ENCODE measurements around the gene CPNE6. TPM values are rescaled to one million over a fixed set of nuclear protein-coding genes. Genes with fewer than 3 reads are reported as not detected.
A peak's percentile ranks its signal among the peaks of the same experiment; 100 is the strongest.
"Not testable (repeated sequence)": the region's sequence is repeated elsewhere in the genome, so short reads cannot be mapped to it uniquely, and the experiment has no call there.

The CPNE6 gene
- not detected for total RNA-seq

- Mint-ChIP-seq H3K4me3 (no peak within 1 kb of the TSS), H3K27me3 (peaks cover 14% of the 10 kb centered on the region), H3K27ac (no peak within 1 kb of the TSS), H3K9me3 (no peaks in the 10 kb centered on the region), H3K4me1 (peaks cover 11% of the 10 kb centered on the region), H3K36me3 (ENCODE audit: low read depth) (no peaks in the 10 kb centered on the region)
- ChIA-PET POLR2A (interaction anchor here (0.6 to 0.9 kb wide), 2 partner anchors 9 to 69 kb away, joined by 3 read pairs; no protein-coding TSS in a partner anchor), CTCF (interaction anchor here (1.1 kb wide), 1 partner anchor 9 kb away, joined by 3 read pairs; no protein-coding TSS in a partner anchor)
- DNase-seq, result no peak
Measured at GRCh38 chr14:24071144-24071697, at the start of gene CPNE6. TSS of gene CPNE6 (plus strand) at chr14:24071562. CDS start at chr14:24072937, 1,375 bp downstream.

- CTCF ChIA-PET, H3K4me3 Mint-ChIP-seq, DNase-seq: not testable (repeated sequence)
Measured at GRCh38 chr14:24024939-24025418, 46.4 kb upstream of the CPNE6 start.

GRCh38 chr14:24029687-24030086, 41.7 kb upstream of the CPNE6 start:
- DNase-seq; POLR2A ChIA-PET; H3K4me3 Mint-ChIP-seq; H3K27ac Mint-ChIP-seq; H3K4me1 Mint-ChIP-seq; H3K36me3 Mint-ChIP-seq (ENCODE audit: low read depth); CTCF ChIA-PET: not testable (repeated sequence)
- peaks cover 20% of the 10 kb centered on the region for H3K9me3 Mint-ChIP-seq
- H3K27me3 Mint-ChIP-seq, result peaks cover 26% of the 10 kb centered on the region

More at GRCh38 chr14:24024939-24025418, 46.4 kb upstream of the CPNE6 start:
- H3K9me3 Mint-ChIP-seq; POLR2A ChIA-PET; H3K27ac Mint-ChIP-seq; H3K36me3 Mint-ChIP-seq (ENCODE audit: low read depth); H3K4me1 Mint-ChIP-seq: not testable (repeated sequence)
- H3K27me3 Mint-ChIP-seq, result peaks cover 33% of the 10 kb centered on the region

GRCh38 chr14:24031331-24031730, 40.0 kb upstream of the CPNE6 start:
- DNase-seq; POLR2A ChIA-PET; H3K4me3 Mint-ChIP-seq; H3K27ac Mint-ChIP-seq; H3K4me1 Mint-ChIP-seq; H3K36me3 Mint-ChIP-seq (ENCODE audit: low read depth); CTCF ChIA-PET: not testable (repeated sequence)
- Mint-ChIP-seq H3K9me3 (peaks cover 20% of the 10 kb centered on the region), H3K27me3 (peaks cover 20% of the 10 kb centered on the region)

GRCh38 chr14:24032727-24033418, 38.5 kb upstream of the CPNE6 start:
- Mint-ChIP-seq H3K27ac (no peak overlapping the region), H3K4me1 (peaks cover 15% of the 10 kb centered on the region), H3K4me3 (no peak overlapping the region), H3K36me3 (ENCODE audit: low read depth) (peaks cover 3% of the 10 kb centered on the region), H3K27me3 (peaks cover 6% of the 10 kb centered on the region), H3K9me3 (peaks cover 20% of the 10 kb centered on the region)
- no peak for DNase-seq
- ChIA-PET POLR2A (no interaction called here), CTCF (interaction anchor here (0.6 kb wide), 1 partner anchor 14 kb away, joined by 3 read pairs; no protein-coding TSS in a partner anchor)

GRCh38 chr14:24035769-24036168, 35.6 kb upstream of the CPNE6 start:
- peak overlapping the region; percentile 97 for H3K4me3 Mint-ChIP-seq
- H3K4me1 Mint-ChIP-seq, result peaks cover 15% of the 10 kb centered on the region
- ChIA-PET CTCF (interaction anchor here (0.8 to 1.2 kb wide), 7 partner anchors 10 to 431 kb away, joined by 3 to 6 read pairs (median 3); partner anchors contain the start of genes CARMIL3 and IRF9), POLR2A (interaction anchor here (1.1 to 1.5 kb wide), 3 partner anchors 45 to 78 kb away, joined by 3 to 5 read pairs (median 5); partner anchors contain the start of genes DCAF11 and NRL)
- not testable (repeated sequence) for H3K27me3 Mint-ChIP-seq; DNase-seq; H3K36me3 Mint-ChIP-seq (ENCODE audit: low read depth)
- H3K27ac Mint-ChIP-seq, result peak overlapping the region; percentile 31
- peaks cover 20% of the 10 kb centered on the region for H3K9me3 Mint-ChIP-seq

- peak; percentile 72 for DNase-seq
- Mint-ChIP-seq H3K9me3 (peaks cover 15% of the 10 kb centered on the region), H3K36me3 (ENCODE audit: low read depth) (peaks cover 3% of the 10 kb centered on the region), H3K4me3 (peak overlapping the region; percentile 97), H3K4me1 (peaks cover 14% of the 10 kb centered on the region), H3K27ac (peak overlapping the region; percentile 80), H3K27me3 (no peaks in the 10 kb centered on the region)
- ChIA-PET POLR2A (interaction anchor here (1.1 to 1.5 kb wide), 3 partner anchors 45 to 78 kb away, joined by 3 to 5 read pairs (median 5); partner anchors contain the start of genes DCAF11 and NRL), CTCF (interaction anchor here (0.6 to 1.2 kb wide), 8 partner anchors 10 to 800 kb away, joined by 3 to 6 read pairs (median 4); partner anchors contain the start of genes CARMIL3 and IRF9)
Measured at GRCh38 chr14:24036169-24036962, 35.0 kb upstream of the CPNE6 start.

GRCh38 chr14:24036963-24037657, 34.3 kb upstream of the CPNE6 start:
- CTCF ChIA-PET, result interaction anchor here (1.2 kb wide), 1 partner anchor 124 kb away, joined by 4 read pairs; the partner anchor contains the start of gene IRF9
- POLR2A ChIA-PET, result interaction anchor here (1.2 kb wide), 1 partner anchor 77 kb away, joined by 5 read pairs; the partner anchor contains the start of genes DCAF11 and NRL
- Mint-ChIP-seq H3K27ac (peak overlapping the region; percentile 80), H3K4me3 (peak overlapping the region; percentile 97), H3K4me1 (peaks cover 14% of the 10 kb centered on the region)
- not testable (repeated sequence) for H3K27me3 Mint-ChIP-seq; H3K36me3 Mint-ChIP-seq (ENCODE audit: low read depth); DNase-seq; H3K9me3 Mint-ChIP-seq

- ChIA-PET CTCF (interaction anchor here (1.0 kb wide), 1 partner anchor 71 kb away, joined by 4 read pairs; no protein-coding TSS in a partner anchor), POLR2A (no interaction called here)
- Mint-ChIP-seq H3K9me3 (peaks cover 5% of the 10 kb centered on the region), H3K27ac (no peak overlapping the region), H3K36me3 (ENCODE audit: low read depth) (peaks cover under 1% of the 10 kb centered on the region), H3K27me3 (peaks cover 3% of the 10 kb centered on the region), H3K4me3 (no peak overlapping the region), H3K4me1 (peaks cover 14% of the 10 kb centered on the region)
- DNase-seq, result no peak
Measured at GRCh38 chr14:24037658-24038037, 33.7 kb upstream of the CPNE6 start.

- peaks cover 14% of the 10 kb centered on the region for H3K4me1 Mint-ChIP-seq
- H3K4me3 Mint-ChIP-seq, result no peak overlapping the region
- H3K27ac Mint-ChIP-seq, result no peak overlapping the region
- ChIA-PET POLR2A (no interaction called here), CTCF (interaction anchor here (0.6 to 1.0 kb wide), 2 partner anchors 70 to 122 kb away, joined by 3 to 4 read pairs; partner anchors contain the start of gene IRF9)
- DNase-seq, result no peak
- H3K36me3 Mint-ChIP-seq (ENCODE audit: low read depth), result no peaks in the 10 kb centered on the region
- H3K9me3 Mint-ChIP-seq, result no peaks in the 10 kb centered on the region
- peaks cover 4% of the 10 kb centered on the region for H3K27me3 Mint-ChIP-seq
Measured at GRCh38 chr14:24038686-24039085, 32.7 kb upstream of the CPNE6 start.

GRCh38 chr14:24040692-24041091, 30.7 kb upstream of the CPNE6 start:
- H3K36me3 Mint-ChIP-seq (ENCODE audit: low read depth), result no peaks in the 10 kb centered on the region
- peaks cover 13% of the 10 kb centered on the region for H3K4me1 Mint-ChIP-seq
- no peak overlapping the region for H3K27ac Mint-ChIP-seq
- peaks cover 10% of the 10 kb centered on the region for H3K27me3 Mint-ChIP-seq
- no peak for DNase-seq
- H3K4me3 Mint-ChIP-seq, result no peak overlapping the region
- ChIA-PET CTCF (no interaction called here), POLR2A (no interaction called here)
- H3K9me3 Mint-ChIP-seq, result no peaks in the 10 kb centered on the region

- Mint-ChIP-seq H3K27ac (no peak overlapping the region), H3K4me3 (no peak overlapping the region), H3K36me3 (ENCODE audit: low read depth) (no peaks in the 10 kb centered on the region), H3K27me3 (peaks cover 18% of the 10 kb centered on the region), H3K4me1 (no peaks in the 10 kb centered on the region), H3K9me3 (no peaks in the 10 kb centered on the region)
- no peak for DNase-seq
- POLR2A ChIA-PET, result interaction anchor here (0.5 to 0.9 kb wide), 2 partner anchors 9 to 247 kb away, joined by 3 to 4 read pairs; partner anchors contain the start of gene CARMIL3
- CTCF ChIA-PET, result interaction anchor here (0.7 to 1.9 kb wide), 2 partner anchors 8 to 66 kb away, joined by 4 to 5 read pairs; no protein-coding TSS in a partner anchor
Measured at GRCh38 chr14:24042746-24043145, 28.6 kb upstream of the CPNE6 start.
